Lung (tissue), 12 donors: ENCODE results near the gene ANKRD44. TPM values are rescaled to one million over a fixed set of nuclear protein-coding genes. Genes with fewer than 3 reads are reported as not detected.

Experiments
- ATAC-seq: fragments of 200-7000 bp; cut with Tn5 transposase; one replicate; pipeline ENCODE4 v1.9.1; 2020; ENCODE audit warnings: moderate number of reproducible peaks; ENCODE audit not compliant: insufficient read depth, low FRiP score
- DNase-seq, 3 donors: peaks; one replicate each; pipeline ENCODE4 v3.0.0-alpha.2; 2013 to 2017
- H3K27ac ChIP-seq, 2 donors: one replicate each; pipeline ENCODE4 v1.5.1; 2013; ENCODE audit warnings: mild to moderate bottlenecking in 2 of 2, moderate library complexity in 2 of 2, control low read depth in 1 of 2, inconsistent platforms in 1 of 2, low read depth in 1 of 2, low read length in 1 of 2
- H3K27me3 ChIP-seq, 3 donors: one replicate each; pipeline ENCODE4 v1.5.1; 2013; ENCODE audit warnings: low read length in 2 of 3; ENCODE audit not compliant: control insufficient read depth in 3 of 3, insufficient read depth in 3 of 3
- H3K36me3 ChIP-seq, 4 donors: one replicate each; pipeline ENCODE4 v1.5.1; 2013; ENCODE audit warnings: low read length in 4 of 4, mild to moderate bottlenecking in 1 of 4, moderate library complexity in 1 of 4; ENCODE audit not compliant: control insufficient read depth in 4 of 4, insufficient read depth in 4 of 4
- H3K4me1 ChIP-seq, 5 donors: one replicate each; pipeline ENCODE4 v1.5.1; 2013; ENCODE audit warnings: low read length in 5 of 5, mild to moderate bottlenecking in 2 of 5, moderate library complexity in 1 of 5; ENCODE audit not compliant: control insufficient read depth in 5 of 5, insufficient read depth in 5 of 5
- H3K4me3 ChIP-seq: one replicate; pipeline ENCODE4 v1.5.1; 2013; ENCODE audit warnings: mild to moderate bottlenecking, control low read depth, moderate library complexity
- H3K9ac ChIP-seq, 2 donors: one replicate each; pipeline ENCODE4 v1.5.1; 2013; ENCODE audit warnings: low read length in 2 of 2, control low read depth in 1 of 2; ENCODE audit not compliant: insufficient read depth in 1 of 2
- H3K9me3 ChIP-seq, 4 donors: one replicate each; pipeline ENCODE4 v1.5.1; 2013; ENCODE audit warnings: low read length in 3 of 4, mild to moderate bottlenecking in 1 of 4, moderate library complexity in 1 of 4; ENCODE audit not compliant: control insufficient read depth in 4 of 4, insufficient read depth in 3 of 4
- CTCF ChIP-seq: IDR thresholded peaks from 2 replicates; pipeline ENCODE4 v1.5.1; 2012; ENCODE audit warnings: mild to moderate bottlenecking; ENCODE audit errors: control extremely low read depth, extremely low read depth
- WGBS, 2 donors: extraction: QIAGEN DNeasy Blood & Tissue Kit; methylation state at CpG; one replicate each; pipeline ENCODE4 v1.1.7; 2013; 5-methylcytosine and 5-hydroxymethylcytosine counted together
- polyA plus RNA-seq, 2 donors: library from polyadenylated mRNA; stranded (reverse); fragments of 200-250 nt; gene quantifications; one replicate each; pipeline ENCODE4 v1.2.1, GENCODE V29; 2013
- total RNA-seq, 2 donors: library from RNA; depleted of rRNA in 1 of 2; stranded (reverse); fragments of >200 nt in 1 of 2; gene quantifications; one replicate each; pipeline ENCODE4 v1.2.1, GENCODE V29; 2014 to 2021
- donor health status: control.
- donor health status: control.
- donor health status: Bipolar disorder and iron deficiency.
- donor health status: healthy.
- donor health status: DM: yes; HTN: yes; CAD: no.

The ANKRD44 gene
- total and polyA plus RNA-seq, 4 donors, result 7.1 to 73.8 (median 20.3) TPM

GRCh38 chr2:196941398-196942078 lies 369.0 kb downstream of the ANKRD44 start:
- no peaks in the 10 kb centered on the region for H3K36me3 ChIP-seq
- no peaks in the 10 kb centered on the region for H3K4me1 ChIP-seq
- H3K9ac ChIP-seq, result no peak overlapping the region
- no peak overlapping the region for H3K27ac ChIP-seq
- ATAC-seq (no peak), DNase-seq (no peak)
- H3K9me3 ChIP-seq, result no peaks in the 10 kb centered on the region
- TF ChIP-seq CTCF, result no peak
- no peak overlapping the region for H3K4me3 ChIP-seq
- H3K27me3 ChIP-seq, result no peaks in the 10 kb centered on the region
- 79 to 92% methylated on average over 4 of the region's 4 CpGs for WGBS, 2 donors

- Histone ChIP-seq H3K27me3 (no peaks in the 10 kb centered on the region), H3K4me1 (no peaks in the 10 kb centered on the region), H3K27ac (no peak overlapping the region), H3K36me3 (no peaks in the 10 kb centered on the region), H3K9me3 (no peaks in the 10 kb centered on the region), H3K4me3 (no peak overlapping the region), H3K9ac (no peak overlapping the region)
- no peak for ATAC-seq
- WGBS, 2 donors, result 100% methylated on average over 1 of the region's 1 CpG
- no peak for TF ChIP-seq CTCF
- no peak for DNase-seq
Measured at GRCh38 chr2:196939371-196939770, 371.2 kb downstream of the ANKRD44 start.

Other genes with a start within 250 kb of the ANKRD44 start
- gene SF3B1, start 124.2 kb upstream of the ANKRD44 start, total RNA-seq, result 100 to 1,000 TPM; 189 to 432 TPM
- 100 to 1,000 TPM; 126 to 275 TPM for gene SF3B1, start 124.2 kb upstream of the ANKRD44 start, polyA plus RNA-seq
- 10 to 100 TPM; 18.3 to 26.8 TPM for gene COQ10B, start 142.8 kb upstream of the ANKRD44 start, total RNA-seq
- gene COQ10B, start 142.8 kb upstream of the ANKRD44 start, polyA plus RNA-seq, result 10 to 100 TPM; 13.3 to 23.5 TPM
- 100 to 1,000 TPM; 173 to 416 TPM for gene HSPD1, start 189.1 kb upstream of the ANKRD44 start, total RNA-seq
- gene HSPD1, start 189.1 kb upstream of the ANKRD44 start, polyA plus RNA-seq, result 100 to 1,000 TPM; 154 to 204 TPM
- gene HSPE1, start 189.6 kb upstream of the ANKRD44 start, total RNA-seq, result 100 to 1,000 TPM in 1 of 2 donors, 10 to 100 TPM in 1; 64.6 to 154 TPM
- 100 to 1,000 TPM; 150 to 332 TPM for gene HSPE1, start 189.6 kb upstream of the ANKRD44 start, polyA plus RNA-seq
- gene MOB4, start 205.3 kb upstream of the ANKRD44 start, total RNA-seq, result 10 to 100 TPM; 18.9 to 48.1 TPM
- gene MOB4, start 205.3 kb upstream of the ANKRD44 start, polyA plus RNA-seq, result 10 to 100 TPM; 23.8 to 28.2 TPM